ENCODE measurements around the gene CACNA1C.

DNA sequence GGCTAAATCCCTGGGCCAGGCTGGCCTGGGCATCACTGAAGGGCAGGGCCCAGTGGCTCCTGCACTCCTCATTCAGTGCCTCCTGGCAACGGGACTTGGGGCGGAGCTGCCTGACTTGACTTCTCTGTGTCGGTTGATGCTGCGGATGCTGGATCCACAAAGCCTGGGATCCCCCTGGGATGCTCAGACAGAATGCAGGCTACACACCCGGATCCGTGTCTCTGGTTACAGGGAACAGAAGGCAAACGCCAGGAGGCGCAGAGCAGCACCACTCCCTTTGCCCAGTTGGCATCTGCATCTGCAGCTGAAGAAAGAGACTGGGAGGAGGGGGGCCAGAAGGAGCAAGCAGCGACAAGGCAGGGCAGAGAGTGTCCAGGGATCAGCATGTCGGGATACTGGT, 587.5 kb downstream of the CACNA1C start:
- TF ChIP-seq POLR2A (IDR thresholded peaks at IDR 0.05) (no peak), POLR2AphosphoS5 (IDR thresholded peaks at IDR 0.05) (no peak)
- TF ChIP-seq, protein P1, sequence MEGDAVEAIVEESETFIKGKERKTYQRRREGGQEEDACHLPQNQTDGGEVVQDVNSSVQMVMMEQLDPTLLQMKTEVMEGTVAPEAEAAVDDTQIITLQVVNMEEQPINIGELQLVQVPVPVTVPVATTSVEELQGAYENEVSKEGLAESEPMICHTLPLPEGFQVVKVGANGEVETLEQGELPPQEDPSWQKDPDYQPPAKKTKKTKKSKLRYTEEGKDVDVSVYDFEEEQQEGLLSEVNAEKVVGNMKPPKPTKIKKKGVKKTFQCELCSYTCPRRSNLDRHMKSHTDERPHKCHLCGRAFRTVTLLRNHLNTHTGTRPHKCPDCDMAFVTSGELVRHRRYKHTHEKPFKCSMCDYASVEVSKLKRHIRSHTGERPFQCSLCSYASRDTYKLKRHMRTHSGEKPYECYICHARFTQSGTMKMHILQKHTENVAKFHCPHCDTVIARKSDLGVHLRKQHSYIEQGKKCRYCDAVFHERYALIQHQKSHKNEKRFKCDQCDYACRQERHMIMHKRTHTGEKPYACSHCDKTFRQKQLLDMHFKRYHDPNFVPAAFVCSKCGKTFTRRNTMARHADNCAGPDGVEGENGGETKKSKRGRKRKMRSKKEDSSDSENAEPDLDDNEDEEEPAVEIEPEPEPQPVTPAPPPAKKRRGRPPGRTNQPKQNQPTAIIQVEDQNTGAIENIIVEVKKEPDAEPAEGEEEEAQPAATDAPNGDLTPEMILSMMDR (IDR thresholded peaks at IDR 0.05): no peak
